CD4-positive, alpha-beta T cell (primary cell): Measurements from ENCODE around the gene SUSD5. TPM values are rescaled to one million over a fixed set of nuclear protein-coding genes. Genes with fewer than 3 reads are reported as not detected.
"Not testable (repeated sequence)": the region's sequence is repeated elsewhere in the genome, so short reads cannot be mapped to it uniquely, and the experiment has no call there.

Experiments
- ATAC-seq: fragments of 200-7000 bp; cut with Tn5 transposase; one replicate; pipeline ENCODE4 v1.10.0; 2022; ENCODE audit warnings: mild to moderate bottlenecking; ENCODE audit not compliant: poor library complexity
- CTCF ChIA-PET: fragments of 350-600 bp; sonication (Branson Sonifier 250); formaldehyde crosslinking; loops from one replicate; lab custom pipeline; 2021; ENCODE audit warnings: antibody characterized with exemption, inconsistent platforms; lab: Charles Lee
- POLR2A ChIA-PET: fragments of 350-600 bp; sonication (Branson Sonifier 250); formaldehyde crosslinking; loops from one replicate; lab custom pipeline; 2021; ENCODE audit warnings: antibody characterized with exemption, inconsistent platforms; lab: Charles Lee
- DNase-seq, 14 experiments: peaks; one replicate each; pipeline ENCODE4 v3.0.0-alpha.2; 2013 to 2020; ENCODE audit warnings: mixed read lengths in 2 of 14
- H3K27ac ChIP-seq, 2 donors: one replicate each; pipeline versions ENCODE4 v1.5.1 to v1.7.0; 2013; ENCODE audit warnings: low read length in 2 of 2, low read depth in 1 of 2, mild to moderate bottlenecking in 1 of 2
- H3K27me3 ChIP-seq, 2 experiments: 1 replicate in 1 of 2; 2 replicates in 1 of 2; pipeline versions ENCODE4 v1.6.1 to v1.7.0; 2013; ENCODE audit warnings: low read length in 2 of 2, control low read depth in 1 of 2, mild to moderate bottlenecking in 1 of 2, moderate library complexity in 1 of 2; ENCODE audit not compliant: insufficient read depth in 2 of 2, control insufficient read depth in 1 of 2
- H3K36me3 ChIP-seq: one replicate; pipeline ENCODE4 v1.6.1; 2013; ENCODE audit warnings: low read length, control low read depth; ENCODE audit not compliant: insufficient read depth
- H3K4me1 ChIP-seq: one replicate; pipeline ENCODE4 v1.6.1; 2013; ENCODE audit warnings: low read length, control low read depth; ENCODE audit not compliant: insufficient read depth
- H3K4me3 ChIP-seq: one replicate; pipeline ENCODE4 v1.5.1; 2013; ENCODE audit warnings: mild to moderate bottlenecking, low read length, moderate library complexity
- H3K9me3 ChIP-seq, 2 experiments: 1 replicate in 1 of 2; 2 replicates in 1 of 2; pipeline versions ENCODE4 v1.6.1 to v1.7.0; 2013; ENCODE audit warnings: low read length in 2 of 2, mild to moderate bottlenecking in 2 of 2, control low read depth in 1 of 2, moderate library complexity in 1 of 2; ENCODE audit not compliant: control insufficient read depth in 1 of 2, insufficient read depth in 1 of 2
- H3K27ac Mint-ChIP-seq: one replicate; pipeline ENCODE4 v1.8.0; 2020; ENCODE audit warnings: mixed read lengths
- H3K27me3 Mint-ChIP-seq: one replicate; pipeline ENCODE4 v1.8.0; 2021; ENCODE audit warnings: mixed read lengths
- H3K36me3 Mint-ChIP-seq: one replicate; pipeline ENCODE4 v1.8.0; 2021; ENCODE audit warnings: low read depth, mixed read lengths
- H3K4me1 Mint-ChIP-seq: one replicate; pipeline ENCODE4 v1.8.0; 2021; ENCODE audit warnings: low read depth, mixed read lengths
- H3K4me3 Mint-ChIP-seq: one replicate; pipeline ENCODE4 v1.8.0; 2020; ENCODE audit warnings: mild to moderate bottlenecking, mixed read lengths
- H3K9me3 Mint-ChIP-seq: one replicate; pipeline ENCODE4 v1.8.0; 2020; ENCODE audit warnings: mixed read lengths
- intact Hi-C, 2 experiments: fragments of 100-400 bp; cut with DNase I in 1 of 2; cut with micrococcal nuclease in 1 of 2; formaldehyde crosslinking; loops; one replicate each; pipeline versions ENCODE4 v1.15.1 to v1.9.0; 2023 to 2025; cut with DNase I, micrococcal nuclease
- total RNA-seq, 174 experiments: library from RNA in 2 of 174; stranded (reverse) in 2 of 174; gene quantifications; one replicate each; pipeline ENCODE4 v1.2.3 and lab custom pipeline; 2021 to 2026
- TF ChIP-seq, protein P1 (sequence below): fragments of 200-600 bp; IDR thresholded peaks from one replicate; pipeline ENCODE4 v1.8.0; 2022; ENCODE audit warnings: antibody characterized with exemption, mild to moderate bottlenecking

The SUSD5 gene
- total RNA-seq, 2 experiments from 2014 or later, result not detected

- intact Hi-C loops, result loop anchor here in 1 of 2 experiments (5.0 kb wide), 1 partner anchor 323 kb away; no protein-coding TSS in a partner anchor
- Histone ChIP-seq H3K27ac (no peak overlapping the region), H3K4me1 (peaks cover 20% of the 10 kb centered on the region), H3K36me3 (no peaks in the 10 kb centered on the region), H3K4me3 (peak overlapping the region; percentile 76), H3K9me3 (no peaks in the 10 kb centered on the region), H3K27me3 (no peaks in the 10 kb centered on the region)
- ChIA-PET POLR2A (interaction anchor here (1.0 to 2.0 kb wide), 4 partner anchors 17 to 326 kb away, joined by 3 to 16 read pairs (median 8); partner anchors contain the start of genes GLB1, TMPPE and UBP1), CTCF (no interaction called here)
- TF ChIP-seq, protein P1, sequence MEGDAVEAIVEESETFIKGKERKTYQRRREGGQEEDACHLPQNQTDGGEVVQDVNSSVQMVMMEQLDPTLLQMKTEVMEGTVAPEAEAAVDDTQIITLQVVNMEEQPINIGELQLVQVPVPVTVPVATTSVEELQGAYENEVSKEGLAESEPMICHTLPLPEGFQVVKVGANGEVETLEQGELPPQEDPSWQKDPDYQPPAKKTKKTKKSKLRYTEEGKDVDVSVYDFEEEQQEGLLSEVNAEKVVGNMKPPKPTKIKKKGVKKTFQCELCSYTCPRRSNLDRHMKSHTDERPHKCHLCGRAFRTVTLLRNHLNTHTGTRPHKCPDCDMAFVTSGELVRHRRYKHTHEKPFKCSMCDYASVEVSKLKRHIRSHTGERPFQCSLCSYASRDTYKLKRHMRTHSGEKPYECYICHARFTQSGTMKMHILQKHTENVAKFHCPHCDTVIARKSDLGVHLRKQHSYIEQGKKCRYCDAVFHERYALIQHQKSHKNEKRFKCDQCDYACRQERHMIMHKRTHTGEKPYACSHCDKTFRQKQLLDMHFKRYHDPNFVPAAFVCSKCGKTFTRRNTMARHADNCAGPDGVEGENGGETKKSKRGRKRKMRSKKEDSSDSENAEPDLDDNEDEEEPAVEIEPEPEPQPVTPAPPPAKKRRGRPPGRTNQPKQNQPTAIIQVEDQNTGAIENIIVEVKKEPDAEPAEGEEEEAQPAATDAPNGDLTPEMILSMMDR, result no peak
- Mint-ChIP-seq H3K36me3 (peaks cover 4% of the 10 kb centered on the region), H3K4me1 (peaks cover 56% of the 10 kb centered on the region), H3K27ac (peak overlapping the region; percentile 87), H3K27me3 (no peaks in the 10 kb centered on the region), H3K4me3 (peak overlapping the region; percentile 95), H3K9me3 (no peaks in the 10 kb centered on the region)
- ATAC-seq (no peak), DNase-seq (no peak)
These were observed 104.0 kb downstream of the SUSD5 start for GRCh38 chr3:33114622-33115023.

GRCh38 chr3:33113772-33114621, 104.6 kb downstream of the SUSD5 start, which contains the start of gene CRTAP:
CRTAP (plus strand) TSS chr3:33114014; CDS start chr3:33114078, 64 bp downstream.
- CTCF ChIA-PET, result no interaction called here
- intact Hi-C loops, result loop anchor here in 1 of 2 experiments (2.0 kb wide), 1 partner anchor 17 kb away; the partner anchor contains the start of genes GLB1 and TMPPE
- H3K27me3 Mint-ChIP-seq, result no peaks in the 10 kb centered on the region

DNA sequence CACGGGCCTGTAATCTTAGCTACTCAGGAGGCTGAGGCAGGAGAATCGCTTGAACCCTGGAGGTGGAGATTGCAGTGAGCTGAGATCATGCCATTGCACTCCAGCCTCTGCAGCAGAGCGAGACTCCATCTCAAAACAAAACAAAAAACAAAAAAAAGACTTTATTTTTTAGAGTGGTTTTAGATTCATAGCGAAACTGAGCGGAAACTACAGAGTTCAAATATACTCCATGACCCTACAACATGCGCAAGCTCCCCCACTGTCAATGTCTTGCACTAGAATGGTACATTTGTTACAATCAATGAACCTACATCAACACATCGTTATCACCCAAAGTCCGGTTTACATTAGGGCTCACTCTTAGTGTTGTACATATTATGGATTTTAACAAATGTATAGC, 107.0 kb downstream of the SUSD5 start:
- H3K9me3 ChIP-seq, result no peaks in the 10 kb centered on the region
- no peaks in the 10 kb centered on the region for H3K9me3 Mint-ChIP-seq
- CTCF ChIA-PET, result interaction anchor here (1.0 to 1.3 kb wide), 2 partner anchors 16 to 20 kb away, joined by 5 to 6 read pairs; no protein-coding TSS in a partner anchor
- no peak for DNase-seq
- peak overlapping the region; percentile 95 for H3K4me3 Mint-ChIP-seq
- H3K4me1 Mint-ChIP-seq, result peaks cover 37% of the 10 kb centered on the region
- ATAC-seq, result no peak
- no peaks in the 10 kb centered on the region for H3K27me3 ChIP-seq
- peaks cover 20% of the 10 kb centered on the region for H3K4me1 ChIP-seq
- H3K27ac ChIP-seq, result no peak overlapping the region
- no peaks in the 10 kb centered on the region for H3K36me3 Mint-ChIP-seq
- TF ChIP-seq, protein P1, result no peak
- no peak overlapping the region for H3K27ac Mint-ChIP-seq
- H3K4me3 ChIP-seq, result no peak overlapping the region
- no peaks in the 10 kb centered on the region for H3K27me3 Mint-ChIP-seq
- POLR2A ChIA-PET, result interaction anchor here (1.2 to 2.2 kb wide), 2 partner anchors 15 to 20 kb away, joined by 4 to 7 read pairs; partner anchors contain the start of genes GLB1 and TMPPE
- no peaks in the 10 kb centered on the region for H3K36me3 ChIP-seq
- intact Hi-C loops, result no loop called here

More at GRCh38 chr3:33113772-33114621, 104.6 kb downstream of the SUSD5 start, which contains the start of gene CRTAP:
- H3K4me3 ChIP-seq, result peak within 1 kb of the TSS; percentile 76
- POLR2A ChIA-PET, result interaction anchor here (0.6 to 2.0 kb wide), 9 partner anchors 9 to 685 kb away, joined by 3 to 16 read pairs (median 4); partner anchors contain the start of genes GLB1, PDCD6IP, TMPPE and UBP1
- DNase-seq (peak; percentile 74 to 94 (median 86)), ATAC-seq (peak; percentile 78)
- Mint-ChIP-seq H3K9me3 (no peaks in the 10 kb centered on the region), H3K27ac (peak within 1 kb of the TSS; percentile 87), H3K4me1 (peaks cover 56% of the 10 kb centered on the region), H3K4me3 (peak within 1 kb of the TSS; percentile 95), H3K36me3 (no peaks in the 10 kb centered on the region)
- peak within 1 kb of the TSS; percentile 55 to 59 for H3K27ac ChIP-seq
- H3K9me3 ChIP-seq, result no peaks in the 10 kb centered on the region
- no peaks in the 10 kb centered on the region for H3K27me3 ChIP-seq
- peaks cover 20% of the 10 kb centered on the region for H3K4me1 ChIP-seq
- no peaks in the 10 kb centered on the region for H3K36me3 ChIP-seq
- TF ChIP-seq, protein P1, result no peak

DNA sequence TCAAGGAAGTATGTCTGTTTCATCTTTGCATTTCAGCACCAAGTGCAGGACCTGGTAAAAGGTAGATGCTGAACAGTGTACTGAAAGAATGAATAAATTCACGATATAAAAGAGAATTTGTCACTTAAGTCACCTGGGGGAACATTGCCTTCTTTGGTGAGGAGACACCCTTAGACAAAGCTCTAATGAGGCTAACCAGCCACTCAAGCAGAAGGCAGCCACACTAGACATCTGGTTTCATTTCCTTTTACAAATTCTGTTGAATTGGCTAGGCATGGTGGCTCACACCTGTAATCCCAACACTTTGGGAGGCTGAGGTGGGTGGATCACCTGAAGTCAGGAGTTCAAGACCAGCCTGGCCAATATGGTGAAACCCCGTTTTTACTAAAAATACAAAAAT, 111.8 kb downstream of the SUSD5 start:
- H3K27me3 Mint-ChIP-seq, intact Hi-C loops, H3K36me3 ChIP-seq, H3K9me3 Mint-ChIP-seq, H3K27ac Mint-ChIP-seq, ATAC-seq, H3K27me3 ChIP-seq, H3K27ac ChIP-seq, H3K36me3 Mint-ChIP-seq, H3K4me1 Mint-ChIP-seq, H3K9me3 ChIP-seq, H3K4me3 ChIP-seq, DNase-seq, H3K4me1 ChIP-seq, POLR2A ChIA-PET, H3K4me3 Mint-ChIP-seq: not testable (repeated sequence)
- CTCF ChIA-PET, result interaction anchor here (1.6 kb wide), 1 partner anchor 25 kb away, joined by 3 read pairs; no protein-coding TSS in a partner anchor
